Measurements from ENCODE around the gene PBX1. TPM values are rescaled to one million over a fixed set of nuclear protein-coding genes. Genes with fewer than 3 reads are reported as not detected.
"Not testable (repeated sequence)": the region's sequence is repeated elsewhere in the genome, so short reads cannot be mapped to it uniquely, and the experiment has no call there.

Gene PBX1
- polyA plus RNA-seq, 3 donors: 0.07 TPM; not detected in 2

- H3K4me3 ChIP-seq (replicated peaks in 1 of 3; ENCODE audit: low read depth in 2 of 3, low read length in 3 of 3): no peak overlapping the region
- H4K20me1 ChIP-seq (ENCODE audit: insufficient read depth, low read length): no peaks in the 10 kb centered on the region
- no peak for TF ChIP-seq CTCF (IDR thresholded peaks at IDR 0.05)
- H3K9ac ChIP-seq (ENCODE audit: insufficient read depth, low read length, poor library complexity, severe bottlenecking): no peak overlapping the region
- no peak overlapping the region for H3K4me2 ChIP-seq (replicated peaks; ENCODE audit: extremely low read depth, low read length, poor library complexity, severe bottlenecking)
- intact Hi-C loops (cut with micrococcal nuclease): no loop called here
- DNase-seq: no peak
- no peaks in the 10 kb centered on the region for H3K36me3 ChIP-seq (replicated peaks in 1 of 2; ENCODE audit: control insufficient read depth in 1 of 2, insufficient read depth in 2 of 2, low read length in 2 of 2)
- no peak overlapping the region for H3K27ac Mint-ChIP-seq
- no peaks in the 10 kb centered on the region for H3K4me1 ChIP-seq (ENCODE audit: control insufficient read depth in 1 of 2, insufficient read depth in 2 of 2, low read length in 2 of 2)
- no peak overlapping the region for H3K27ac ChIP-seq (ENCODE audit: low read depth in 1 of 2, low read length in 2 of 2)
- no peaks in the 10 kb centered on the region for H3K36me3 Mint-ChIP-seq
- no peaks in the 10 kb centered on the region for H3K79me2 ChIP-seq (ENCODE audit: insufficient read depth, low read length)
- no peak overlapping the region for H3K4me3 Mint-ChIP-seq
- H3K4me1 Mint-ChIP-seq: no peaks in the 10 kb centered on the region
- H2AFZ ChIP-seq (ENCODE audit: insufficient read depth, low read depth, low read length, poor library complexity, severe bottlenecking): no peak overlapping the region
- no CpG with 5 or more reads among the region's 2 CpGs for whole genome bisulfite sequencing (ENCODE audit: insufficient coverage)
- peaks cover 0 to 4% (median 0%) of the 10 kb centered on the region in 3 donors for H3K27me3 Mint-ChIP-seq (ENCODE audit: low read depth in 3 of 3)
- H3K9me3 ChIP-seq (replicated peaks in 1 of 2; ENCODE audit: control insufficient read depth in 1 of 2, insufficient read depth in 1 of 2, low read length in 2 of 2): peaks cover 3 to 13% of the 10 kb centered on the region in 2 donors
- no peaks in the 10 kb centered on the region for H3K27me3 ChIP-seq (ENCODE audit: control insufficient read depth in 2 of 2, insufficient read depth in 2 of 2, low read length in 2 of 2)
- H3K9me3 Mint-ChIP-seq: peaks cover 8 to 20% (median 12%) of the 10 kb centered on the region in 7 donors
Measured at GRCh38 chr1:164524810-164525209, 34.2 kb upstream of the PBX1 start.

DNA sequence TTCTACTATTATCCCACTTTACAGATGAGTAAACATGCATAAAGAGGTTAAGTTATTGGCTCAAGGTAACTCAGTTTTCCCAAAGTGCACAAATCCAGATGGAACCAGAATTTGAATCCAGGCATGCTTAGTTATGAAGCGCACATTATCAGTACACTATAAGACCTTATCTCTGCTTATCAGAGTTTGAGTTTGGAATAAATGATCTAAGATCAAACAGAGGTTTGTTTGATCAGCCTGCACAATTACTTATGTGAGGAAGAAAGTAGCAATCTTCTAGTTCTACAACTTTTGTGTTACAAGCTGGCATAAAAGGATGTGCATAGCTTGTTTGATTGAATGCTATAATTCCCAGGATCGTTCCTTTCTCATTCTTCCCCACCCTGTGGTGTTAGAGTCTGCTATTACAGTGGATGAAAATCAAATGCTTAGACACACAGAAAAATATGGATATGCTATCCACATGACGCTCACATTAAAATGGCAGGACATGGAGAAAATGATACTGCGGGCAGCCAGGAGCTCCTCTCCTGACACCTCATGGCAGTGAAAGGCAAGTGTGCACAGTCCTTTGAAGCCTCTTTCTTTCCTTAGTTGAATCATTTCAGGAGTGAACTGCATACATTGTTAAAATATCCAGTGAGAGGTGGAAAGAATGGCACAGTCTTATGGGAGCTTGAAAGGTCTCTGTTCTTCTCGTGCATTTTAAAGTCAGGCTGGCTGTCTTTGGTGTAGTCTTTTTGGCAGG is 23.9 kb upstream of the PBX1 start:
- no peak overlapping the region for H2AFZ ChIP-seq (ENCODE audit: insufficient read depth, low read depth, low read length, poor library complexity, severe bottlenecking)
- Mint-ChIP-seq H3K27ac (no peak overlapping the region), H3K9me3 (peaks cover 0 to 3% (median 1%) of the 10 kb centered on the region in 7 donors), H3K4me1 (no peaks in the 10 kb centered on the region), H3K27me3 (ENCODE audit: low read depth in 3 of 3) (peaks cover 0 to 4% (median 0%) of the 10 kb centered on the region in 3 donors), H3K4me3 (no peak overlapping the region), H3K36me3 (no peaks in the 10 kb centered on the region)
- H3K4me2 ChIP-seq (replicated peaks; ENCODE audit: extremely low read depth, low read length, poor library complexity, severe bottlenecking): no peak overlapping the region
- no peaks in the 10 kb centered on the region for H4K20me1 ChIP-seq (ENCODE audit: insufficient read depth, low read length)
- WGBS (ENCODE audit: insufficient coverage): 95% methylated on average over 3 of the region's 5 CpGs
- H3K4me3 ChIP-seq (replicated peaks in 1 of 3; ENCODE audit: low read depth in 2 of 3, low read length in 3 of 3): no peak overlapping the region
- H3K4me1 ChIP-seq (ENCODE audit: control insufficient read depth in 1 of 2, insufficient read depth in 2 of 2, low read length in 2 of 2): no peaks in the 10 kb centered on the region
- intact Hi-C loops (cut with micrococcal nuclease): no loop called here
- TF ChIP-seq CTCF (IDR thresholded peaks at IDR 0.05): no peak
- no peak for DNase-seq
- H3K36me3 ChIP-seq (replicated peaks in 1 of 2; ENCODE audit: control insufficient read depth in 1 of 2, insufficient read depth in 2 of 2, low read length in 2 of 2): no peaks in the 10 kb centered on the region
- no peak overlapping the region for H3K27ac ChIP-seq (ENCODE audit: low read depth in 1 of 2, low read length in 2 of 2)
- no peak overlapping the region for H3K9ac ChIP-seq (ENCODE audit: insufficient read depth, low read length, poor library complexity, severe bottlenecking)
- H3K79me2 ChIP-seq (ENCODE audit: insufficient read depth, low read length): no peaks in the 10 kb centered on the region
- no peaks in the 10 kb centered on the region for H3K27me3 ChIP-seq (ENCODE audit: control insufficient read depth in 2 of 2, insufficient read depth in 2 of 2, low read length in 2 of 2)
- peaks cover 0 to 3% of the 10 kb centered on the region in 2 donors for H3K9me3 ChIP-seq (replicated peaks in 1 of 2; ENCODE audit: control insufficient read depth in 1 of 2, insufficient read depth in 1 of 2, low read length in 2 of 2)

DNA sequence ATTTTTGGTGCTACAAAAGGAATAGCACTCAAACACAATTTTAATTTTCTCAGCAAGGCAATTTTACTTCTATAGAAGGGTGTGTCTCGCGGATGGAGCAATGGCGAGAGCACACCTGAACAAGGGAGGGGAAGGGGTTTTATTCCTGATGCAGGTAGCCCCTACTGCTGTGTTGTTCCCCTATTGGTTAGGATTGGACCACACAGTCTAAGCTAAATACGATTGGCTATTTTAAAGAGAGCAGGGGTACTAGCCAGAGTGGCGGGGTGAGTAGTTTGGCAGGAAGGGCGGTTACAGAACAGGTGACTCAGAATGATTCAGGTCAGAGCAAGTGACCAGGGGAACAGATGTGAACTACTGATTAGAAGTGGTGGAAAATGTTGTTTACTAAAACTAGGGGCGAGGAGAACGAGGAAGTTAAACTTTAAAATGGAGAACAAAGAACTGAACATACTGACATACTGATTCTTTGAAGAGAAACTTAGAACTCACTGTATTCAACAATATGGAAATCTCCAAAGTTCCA is 6.5 kb upstream of the PBX1 start:
- H3K27ac Mint-ChIP-seq; H3K4me1 ChIP-seq (ENCODE audit: control insufficient read depth in 1 of 2, insufficient read depth in 2 of 2, low read length in 2 of 2); H3K27ac ChIP-seq (ENCODE audit: low read depth in 1 of 2, low read length in 2 of 2); H3K27me3 ChIP-seq (ENCODE audit: control insufficient read depth in 2 of 2, insufficient read depth in 2 of 2, low read length in 2 of 2); H3K9ac ChIP-seq (ENCODE audit: insufficient read depth, low read length, poor library complexity, severe bottlenecking); H3K27me3 Mint-ChIP-seq (ENCODE audit: low read depth in 3 of 3); H3K4me2 ChIP-seq (replicated peaks; ENCODE audit: extremely low read depth, low read length, poor library complexity, severe bottlenecking); H3K36me3 Mint-ChIP-seq; H4K20me1 ChIP-seq (ENCODE audit: insufficient read depth, low read length); H3K4me1 Mint-ChIP-seq; H3K4me3 Mint-ChIP-seq; intact Hi-C loops (cut with micrococcal nuclease); H3K36me3 ChIP-seq (replicated peaks in 1 of 2; ENCODE audit: control insufficient read depth in 1 of 2, insufficient read depth in 2 of 2, low read length in 2 of 2); H3K79me2 ChIP-seq (ENCODE audit: insufficient read depth, low read length); H3K4me3 ChIP-seq (replicated peaks in 1 of 3; ENCODE audit: low read depth in 2 of 3, low read length in 3 of 3); H2AFZ ChIP-seq (ENCODE audit: insufficient read depth, low read depth, low read length, poor library complexity, severe bottlenecking); DNase-seq: not testable (repeated sequence)
- H3K9me3 ChIP-seq (replicated peaks in 1 of 2; ENCODE audit: control insufficient read depth in 1 of 2, insufficient read depth in 1 of 2, low read length in 2 of 2): peaks cover 21 to 28% of the 10 kb centered on the region in 2 donors
- WGBS (ENCODE audit: insufficient coverage): 100% methylated on average over 2 of the region's 8 CpGs
- H3K9me3 Mint-ChIP-seq: peaks cover 22 to 49% (median 39%) of the 10 kb centered on the region in 7 donors

Measured in CD14-positive monocyte (primary cell).